Neural crest cell (in vitro differentiated cells): ENCODE results near the gene TTC1. TPM values are rescaled to one million over a fixed set of nuclear protein-coding genes. Genes with fewer than 3 reads are reported as not detected.

ENCODE experiments used
- DNase-seq: peaks from one replicate; pipeline ENCODE4 v3.0.0; 2021; ENCODE audit warnings: low read depth, mixed read lengths, low spot score
- H3K27ac Mint-ChIP-seq: one replicate; pipeline ENCODE4 v1.8.0; 2021; ENCODE audit warnings: mild to moderate bottlenecking, mixed read lengths; ENCODE audit not compliant: unreplicated experiment
- H3K27me3 Mint-ChIP-seq: 2 replicates; pipeline ENCODE4 v1.8.0; 2021; ENCODE audit warnings: low read depth, mild to moderate bottlenecking, mixed read lengths
- H3K36me3 Mint-ChIP-seq: 2 replicates; pipeline ENCODE4 v1.8.0; 2021; ENCODE audit warnings: low read depth, mild to moderate bottlenecking, mixed read lengths
- H3K4me1 Mint-ChIP-seq: 2 replicates; pipeline ENCODE4 v1.8.0; 2021; ENCODE audit warnings: mixed read lengths
- H3K4me3 Mint-ChIP-seq: one replicate; pipeline ENCODE4 v1.8.0; 2021; ENCODE audit warnings: mild to moderate bottlenecking, mixed read lengths
- H3K9me3 Mint-ChIP-seq: 2 replicates; pipeline ENCODE4 v1.8.0; 2021; ENCODE audit warnings: mixed read lengths
- CTCF ChIP-seq: fragments of 200-600 bp; sonication (generic); conservative IDR thresholded peaks from 2 replicates; pipeline ENCODE4 v1.5.0; 2021; ENCODE audit warnings: antibody characterized with exemption, mild to moderate bottlenecking
- total RNA-seq: library from RNA; stranded (reverse); gene quantifications from 2 replicates; pipeline ENCODE4 v1.2.1, GENCODE V29; 2021

Gene TTC1
- total RNA-seq, 1 donor from 2014 or later = 48.0 TPM

- Mint-ChIP-seq H3K27me3 (no peaks in the 10 kb centered on the region), H3K9me3 (no peaks in the 10 kb centered on the region), H3K36me3 (peaks cover 4% of the 10 kb centered on the region), H3K27ac (peak overlapping the region; percentile 65), H3K4me1 (peaks cover 26% of the 10 kb centered on the region), H3K4me3 (no peak overlapping the region)
- no peak for DNase-seq
- no peak for TF ChIP-seq CTCF
Observed at GRCh38 chr5:160044391-160044804, 35.5 kb downstream of the TTC1 start.

GRCh38 chr5:160044967-160045366 is 36.0 kb downstream of the TTC1 start:
- no peak for DNase-seq
- H3K4me1 Mint-ChIP-seq = peaks cover 26% of the 10 kb centered on the region
- peak overlapping the region; percentile 47 for H3K27ac Mint-ChIP-seq
- peak overlapping the region; percentile 3 for H3K4me3 Mint-ChIP-seq
- no peaks in the 10 kb centered on the region for H3K9me3 Mint-ChIP-seq
- no peak for TF ChIP-seq CTCF
- H3K36me3 Mint-ChIP-seq = peaks cover 4% of the 10 kb centered on the region
- H3K27me3 Mint-ChIP-seq = no peaks in the 10 kb centered on the region

DNA sequence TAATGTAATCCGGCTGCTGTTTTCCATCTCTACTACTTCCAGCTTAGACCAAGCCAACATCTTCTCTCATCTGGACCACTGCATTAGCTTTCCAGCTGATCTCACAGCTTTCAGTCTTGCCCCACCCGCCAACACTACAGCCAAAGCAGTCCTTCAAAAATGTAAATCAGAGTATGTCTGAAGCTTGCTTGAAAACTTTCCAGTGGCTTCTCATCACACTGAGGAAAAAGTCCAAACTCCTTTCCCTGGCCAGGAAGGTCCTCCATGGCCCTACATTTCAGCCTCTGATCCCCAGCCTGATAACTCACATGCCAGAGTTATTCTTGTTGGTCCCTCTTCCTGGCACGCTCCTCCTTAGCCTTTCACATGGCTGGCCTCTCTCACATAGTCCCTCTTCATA is 38.5 kb downstream of the TTC1 start:
- no peak for TF ChIP-seq CTCF
- H3K9me3 Mint-ChIP-seq = no peaks in the 10 kb centered on the region
- H3K4me1 Mint-ChIP-seq = peaks cover 23% of the 10 kb centered on the region
- no peak overlapping the region for H3K4me3 Mint-ChIP-seq
- no peaks in the 10 kb centered on the region for H3K27me3 Mint-ChIP-seq
- no peak for DNase-seq
- H3K36me3 Mint-ChIP-seq = peaks cover 4% of the 10 kb centered on the region
- H3K27ac Mint-ChIP-seq = no peak overlapping the region

DNA sequence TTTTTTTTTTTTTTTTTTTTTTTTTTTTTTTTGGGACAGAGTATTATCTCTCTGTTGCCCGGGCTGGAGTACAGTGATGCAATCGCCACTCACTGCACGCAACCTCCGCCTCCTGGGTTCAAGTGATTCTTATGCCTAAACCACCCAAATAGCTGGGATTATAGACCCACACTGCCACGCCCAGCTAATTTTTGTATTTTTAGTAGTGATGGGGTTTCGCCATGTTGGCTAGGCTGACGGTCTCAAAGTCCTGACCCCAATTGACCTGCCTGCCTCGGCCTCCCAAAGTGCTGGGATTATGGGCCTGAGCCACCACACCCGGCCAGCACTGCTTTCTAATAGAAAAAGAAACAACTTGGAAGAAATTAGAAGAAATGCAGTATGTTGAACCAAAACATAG is 39.2 kb downstream of the TTC1 start:
- peaks cover 4% of the 10 kb centered on the region for H3K36me3 Mint-ChIP-seq
- TF ChIP-seq CTCF = no peak

DNA sequence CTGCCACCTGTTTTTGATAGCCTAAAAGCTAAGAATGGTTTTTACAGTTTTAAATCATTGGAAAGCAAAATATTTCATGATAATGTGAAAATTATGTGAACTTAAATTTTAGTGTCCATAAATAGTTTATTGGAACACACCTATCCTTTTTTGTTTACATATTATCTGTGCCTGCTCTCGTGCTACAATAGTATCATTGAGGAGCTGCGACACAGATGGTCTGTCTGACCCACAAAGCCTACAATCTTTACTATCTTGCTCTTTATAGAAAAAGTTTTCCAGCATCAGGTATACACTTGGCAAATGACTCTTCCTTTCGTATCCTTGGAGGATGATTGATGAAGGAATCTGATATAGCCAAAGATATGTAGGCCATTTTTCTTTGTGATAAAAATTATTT is 40.2 kb downstream of the TTC1 start:
- Mint-ChIP-seq H3K36me3 (peaks cover 4% of the 10 kb centered on the region), H3K9me3 (no peaks in the 10 kb centered on the region), H3K4me3 (no peak overlapping the region), H3K4me1 (peaks cover 15% of the 10 kb centered on the region), H3K27ac (no peak overlapping the region), H3K27me3 (no peaks in the 10 kb centered on the region)
- DNase-seq = no peak
- no peak for TF ChIP-seq CTCF

More for the DNA sequence above, 39.2 kb downstream of the TTC1 start:
- H3K27me3 Mint-ChIP-seq = no peaks in the 10 kb centered on the region
- peaks cover 17% of the 10 kb centered on the region for H3K4me1 Mint-ChIP-seq
- H3K27ac Mint-ChIP-seq = no peak overlapping the region
- H3K4me3 Mint-ChIP-seq = no peak overlapping the region
- no peaks in the 10 kb centered on the region for H3K9me3 Mint-ChIP-seq
- no peak for DNase-seq

DNA sequence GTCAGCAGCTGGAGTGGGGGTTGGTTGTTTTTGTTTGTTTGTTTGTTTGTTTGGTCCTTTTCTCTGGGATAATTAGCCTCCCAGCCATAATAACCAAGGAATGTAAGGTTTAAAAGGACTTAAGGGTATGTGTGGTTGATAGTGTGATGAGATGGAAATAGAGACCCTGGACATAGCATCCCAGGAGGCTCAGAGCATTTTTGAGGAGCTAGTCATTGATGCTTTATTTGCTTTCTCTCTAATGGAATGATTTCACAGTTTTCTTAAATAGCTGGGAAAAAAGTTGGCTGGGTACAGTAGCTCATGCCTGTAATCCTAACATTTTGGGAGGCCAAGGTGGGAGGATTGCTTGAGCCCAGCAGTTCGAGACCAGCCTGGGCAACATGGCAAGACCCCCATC is 45.1 kb downstream of the TTC1 start:
- no peak for DNase-seq
- TF ChIP-seq CTCF = no peak
- Mint-ChIP-seq H3K4me3 (no peak overlapping the region), H3K36me3 (peaks cover 18% of the 10 kb centered on the region), H3K27ac (no peak overlapping the region), H3K4me1 (no peaks in the 10 kb centered on the region), H3K27me3 (no peaks in the 10 kb centered on the region), H3K9me3 (peaks cover 2% of the 10 kb centered on the region)
